Heart left ventricle (tissue), 13 donors: ENCODE measurements around the gene PPP3R1.

Experiments used
- CTCF ChIP-seq, 12 donors: fragments of 200-600 bp; sonication (generic) in 4 of 12; IDR thresholded peaks; one replicate each; pipeline versions ENCODE4 v1.5.0 to v1.8.0; 2018 to 2022; ENCODE audit warnings: antibody characterized with exemption in 12 of 12, mild to moderate bottlenecking in 5 of 12
- POLR2A ChIP-seq, 2 donors: fragments of 450-650 bp; IDR thresholded peaks; one replicate each; pipeline ENCODE4 v1.6.1; 2017; ENCODE audit warnings: antibody characterized with exemption in 2 of 2, mild to moderate bottlenecking in 2 of 2, moderate library complexity in 2 of 2
- donor health status: ischemic (EF 13 %, LVEDD 7.1; RV severe dilation, severe dysfunction).
- donor health status: DM: no; HTN: yes; CAD: no.
- donor health status: DM: no; HTN: no; CAD: no.
- donor health status: ischemic (EF 25% LVEDD 6.9; RV normal size, moderate dysfunction).
- donor health status: ischemic (EF 25% LVEDD 5.7; RV mildly dilated, moderate dysfunction).
- donor health status: ischemic (EF 35%, LVEDD 5.7; RV mildly dilated, moderate dysfunction).
- donor health status: nonischemic (EF 11% LVEDD 7.7; RV severe dilation, severe dysfunction).
- donor health status: DM: yes; HTN: yes; CAD: no.
- donor health status: PGD.
- donor health status: ischemic (EF 29% LVEDD 5.4; RV normal size, mild dysfunction).
- donor health status: nonischemic (EF 23%, LVEDD 6.1; RV moderate dilation, normal function).

GRCh38 chr2:68223419-68223818, 28.9 kb downstream of the PPP3R1 start:
- TF ChIP-seq CTCF (IDR thresholded peaks at IDR 0.05) = no peak
- TF ChIP-seq POLR2A (IDR thresholded peaks at IDR 0.05) = no peak
